Gastrocnemius medialis (tissue), 4 donors: ENCODE data around the gene LINGO3. TPM values are rescaled to one million over a fixed set of nuclear protein-coding genes. Genes with fewer than 3 reads are reported as not detected.

Source experiments
- ATAC-seq, 2 donors: fragments of 150-250 bp; one replicate each; pipeline ENCODE4 v1.9.1; 2016
- DNase-seq, 2 donors: peaks; one replicate each; pipeline ENCODE4 v3.0.0-alpha.2; 2019
- H3K27ac ChIP-seq, 4 donors: fragments of 200-600 bp; sonication (generic); 1 replicate in 1 of 4; 2 replicates in 3 of 4; pipeline ENCODE4 v1.5.1; 2016 to 2018; ENCODE audit warnings: mild to moderate bottlenecking in 2 of 4, moderate library complexity in 1 of 4
- H3K27me3 ChIP-seq, 3 donors: fragments of 200-600 bp; sonication (generic) in 2 of 3; 1 replicate in 1 of 3; 2 replicates in 2 of 3; pipeline versions ENCODE4 v1.5.1 to v1.6.0; 2016 to 2019; ENCODE audit warnings: mild to moderate bottlenecking in 1 of 3, moderate library complexity in 1 of 3
- H3K36me3 ChIP-seq, 2 donors: fragments of 200-600 bp; sonication (generic) in 1 of 2; one replicate each; pipeline ENCODE4 v1.5.1; 2017 to 2018
- H3K4me1 ChIP-seq, 2 donors: fragments of 200-600 bp; sonication (generic) in 1 of 2; one replicate each; pipeline ENCODE4 v1.5.1; 2016 to 2017; ENCODE audit warnings: mild to moderate bottlenecking in 2 of 2
- H3K4me3 ChIP-seq, 4 donors: fragments of 200-600 bp; sonication (generic) in 3 of 4; 1 replicate in 1 of 4; 2 replicates in 3 of 4; pipeline ENCODE4 v1.5.1; 2016 to 2019; ENCODE audit warnings: mild to moderate bottlenecking in 2 of 4
- H3K9me3 ChIP-seq, 3 donors: fragments of 200-600 bp; sonication (generic) in 2 of 3; 1 replicate in 1 of 3; 2 replicates in 2 of 3; pipeline ENCODE4 v1.5.1; 2016 to 2019
- POLR2A ChIP-seq, 2 donors: fragments of 450-650 bp; IDR thresholded peaks; one replicate each; pipeline ENCODE4 v1.6.1; 2017; ENCODE audit warnings: antibody characterized with exemption in 2 of 2, mild to moderate bottlenecking in 2 of 2, moderate library complexity in 2 of 2
- in situ Hi-C, 4 donors: fragments of 200-750 bp; cut with MboI; loops; one replicate each; pipeline versions ENCODE4 v1.15.0 to v1.8.0; 2017; ENCODE audit warnings: low sequenced_read_pairs in 4 of 4
- intact Hi-C: fragments of 100-400 bp; cut with DNase I; formaldehyde crosslinking; loops from one replicate; pipeline ENCODE4 v1.15.1; 2023; ENCODE audit warnings: low total_unique reads
- total RNA-seq, 4 donors: library from RNA; depleted of rRNA; stranded (reverse); fragments of >200 nt; gene quantifications; one replicate each; pipeline versions ENCODE4 v1.1.0 to v1.2.3, GENCODE V29; 2016
- TF ChIP-seq, protein P1 (sequence below), 5 experiments: fragments of 450-650 bp in 3 of 5; fragments of 200-600 bp in 2 of 5; sonication (generic) in 2 of 5; IDR thresholded peaks in 4 of 5; conservative IDR thresholded peaks in 1 of 5; 1 replicate in 4 of 5; 2 replicates in 1 of 5; pipeline ENCODE4 v1.5.1; 2016 to 2019; ENCODE audit warnings: antibody characterized with exemption in 5 of 5, mild to moderate bottlenecking in 3 of 5, moderate library complexity in 3 of 5

LINGO3 gene
- total RNA-seq, 4 donors from 2014 or later: not detected

- Histone ChIP-seq H3K27ac (no peak overlapping the region), H3K9me3 (no peaks in the 10 kb centered on the region), H3K4me3 (no peak overlapping the region), H3K36me3 (peaks cover 0 to 39% of the 10 kb centered on the region in 2 donors), H3K27me3 (no peaks in the 10 kb centered on the region), H3K4me1 (no peaks in the 10 kb centered on the region)
- no peak for DNase-seq
- TF ChIP-seq, protein P1, sequence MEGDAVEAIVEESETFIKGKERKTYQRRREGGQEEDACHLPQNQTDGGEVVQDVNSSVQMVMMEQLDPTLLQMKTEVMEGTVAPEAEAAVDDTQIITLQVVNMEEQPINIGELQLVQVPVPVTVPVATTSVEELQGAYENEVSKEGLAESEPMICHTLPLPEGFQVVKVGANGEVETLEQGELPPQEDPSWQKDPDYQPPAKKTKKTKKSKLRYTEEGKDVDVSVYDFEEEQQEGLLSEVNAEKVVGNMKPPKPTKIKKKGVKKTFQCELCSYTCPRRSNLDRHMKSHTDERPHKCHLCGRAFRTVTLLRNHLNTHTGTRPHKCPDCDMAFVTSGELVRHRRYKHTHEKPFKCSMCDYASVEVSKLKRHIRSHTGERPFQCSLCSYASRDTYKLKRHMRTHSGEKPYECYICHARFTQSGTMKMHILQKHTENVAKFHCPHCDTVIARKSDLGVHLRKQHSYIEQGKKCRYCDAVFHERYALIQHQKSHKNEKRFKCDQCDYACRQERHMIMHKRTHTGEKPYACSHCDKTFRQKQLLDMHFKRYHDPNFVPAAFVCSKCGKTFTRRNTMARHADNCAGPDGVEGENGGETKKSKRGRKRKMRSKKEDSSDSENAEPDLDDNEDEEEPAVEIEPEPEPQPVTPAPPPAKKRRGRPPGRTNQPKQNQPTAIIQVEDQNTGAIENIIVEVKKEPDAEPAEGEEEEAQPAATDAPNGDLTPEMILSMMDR (IDR thresholded peaks at IDR 0.05 in 4 of 5, conservative IDR thresholded peaks at IDR 0.05 in 1 of 5): no peak
- no peak for TF ChIP-seq POLR2A (IDR thresholded peaks at IDR 0.05)
- no peak for ATAC-seq
- intact Hi-C loops (no loop called here), in situ Hi-C loops (no loop called here)
These were observed 35.5 kb upstream of the LINGO3 start for GRCh38 chr19:2343289-2343982.

DNA sequence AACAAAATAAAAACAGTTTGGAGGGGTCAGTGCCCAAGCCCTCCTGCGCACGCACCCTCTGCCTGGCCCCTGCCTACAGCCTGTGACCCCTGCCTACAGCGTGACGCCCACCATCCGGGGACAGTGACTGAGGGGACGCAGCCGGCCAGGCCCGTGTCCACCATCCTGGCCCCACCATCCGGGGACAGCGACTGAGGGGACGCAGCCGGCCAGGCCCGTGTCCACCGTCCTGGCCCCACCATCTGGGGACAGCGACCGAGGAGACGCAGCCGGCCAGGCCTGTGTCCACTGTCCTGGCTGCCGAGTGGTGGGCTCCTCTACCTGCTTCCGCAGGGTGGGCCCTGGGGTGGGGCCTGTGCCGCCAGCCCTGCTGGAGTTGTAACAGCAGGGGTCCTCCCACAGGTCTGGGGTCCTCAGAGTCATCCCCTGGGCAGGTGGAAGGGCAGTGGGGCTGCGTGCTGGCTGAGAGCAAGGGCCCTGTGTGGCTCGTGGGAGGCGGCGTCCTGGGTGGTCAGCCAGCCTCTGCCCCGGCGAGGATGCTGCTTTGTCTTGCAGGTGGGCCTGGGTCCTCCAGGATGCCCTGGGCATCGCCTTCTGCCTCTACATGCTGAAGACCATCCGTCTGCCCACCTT, 34.8 kb upstream of the LINGO3 start:
- peaks cover 0 to 38% of the 10 kb centered on the region in 2 donors for H3K36me3 ChIP-seq
- no peak overlapping the region for H3K4me3 ChIP-seq
- H3K9me3 ChIP-seq: no peaks in the 10 kb centered on the region
- no peaks in the 10 kb centered on the region for H3K27me3 ChIP-seq
- in situ Hi-C loops (no loop called here), intact Hi-C loops (no loop called here)
- TF ChIP-seq, protein P1 (IDR thresholded peaks at IDR 0.05 in 4 of 5, conservative IDR thresholded peaks at IDR 0.05 in 1 of 5): no peak
- TF ChIP-seq POLR2A (IDR thresholded peaks at IDR 0.05): no peak
- DNase-seq: no peak
- no peak for ATAC-seq
- H3K27ac ChIP-seq: no peak overlapping the region
- H3K4me1 ChIP-seq: no peaks in the 10 kb centered on the region

- no peaks in the 10 kb centered on the region for H3K4me1 ChIP-seq
- ATAC-seq: no peak
- peaks cover 0 to 38% of the 10 kb centered on the region in 2 donors for H3K36me3 ChIP-seq
- TF ChIP-seq, protein P1 (IDR thresholded peaks at IDR 0.05 in 4 of 5, conservative IDR thresholded peaks at IDR 0.05 in 1 of 5): no peak
- no peak for TF ChIP-seq POLR2A (IDR thresholded peaks at IDR 0.05)
- no peak overlapping the region for H3K27ac ChIP-seq
- H3K4me3 ChIP-seq: no peak overlapping the region
- DNase-seq: no peak
- intact Hi-C loops: no loop called here
- H3K27me3 ChIP-seq: no peaks in the 10 kb centered on the region
- in situ Hi-C loops: no loop called here
- H3K9me3 ChIP-seq: no peaks in the 10 kb centered on the region
These were observed 34.0 kb upstream of the LINGO3 start for GRCh38 chr19:2341982-2342381.

DNA sequence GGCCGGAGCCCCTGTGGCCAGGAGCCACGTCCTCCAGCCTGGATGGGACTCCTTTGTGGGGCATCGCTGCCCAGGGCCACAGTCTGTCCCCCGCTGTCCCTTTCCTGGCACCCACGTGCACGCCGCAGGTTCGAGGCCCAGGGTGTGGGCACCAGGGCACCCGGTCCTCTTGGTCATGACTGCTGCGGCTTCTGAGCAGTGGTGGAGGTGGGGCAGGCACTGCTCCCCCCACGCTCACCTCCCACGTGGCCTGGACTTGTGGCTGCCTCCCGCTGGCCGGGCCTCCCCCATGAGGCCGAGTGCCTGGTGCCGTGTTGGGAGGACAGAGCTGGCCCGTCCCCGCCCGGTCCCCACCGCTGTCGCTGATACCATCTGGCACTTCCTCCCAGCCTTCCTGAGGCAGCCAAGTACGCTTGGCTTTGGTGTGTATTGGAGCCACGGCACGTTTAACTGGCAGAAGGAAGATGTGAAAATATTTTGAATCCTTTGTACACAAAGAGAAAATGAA, 33.3 kb upstream of the LINGO3 start:
- in situ Hi-C loops: no loop called here

More for the DNA sequence above, 33.3 kb upstream of the LINGO3 start:
- Histone ChIP-seq H3K27ac (no peak overlapping the region), H3K27me3 (no peaks in the 10 kb centered on the region), H3K9me3 (no peaks in the 10 kb centered on the region), H3K36me3 (peaks cover 0 to 38% of the 10 kb centered on the region in 2 donors), H3K4me3 (no peak overlapping the region), H3K4me1 (no peaks in the 10 kb centered on the region)
- TF ChIP-seq, protein P1 (IDR thresholded peaks at IDR 0.05 in 4 of 5, conservative IDR thresholded peaks at IDR 0.05 in 1 of 5): no peak
- TF ChIP-seq POLR2A (IDR thresholded peaks at IDR 0.05): no peak
- DNase-seq (no peak), ATAC-seq (no peak)
- intact Hi-C loops: no loop called here
